RWPE1 (cell line): ENCODE measurements around the gene MMP14.
"Not testable (repeated sequence)": the region's sequence is repeated elsewhere in the genome, so short reads cannot be mapped to it uniquely, and the experiment has no call there.

Source experiments
- CTCF ChIA-PET: fragments of 350-600 bp; sonication (Branson Sonifier 250); formaldehyde crosslinking; extraction: SDS; loops from one replicate; lab custom pipeline; 2021; lab: Yijun Ruan, JAX
- POLR2A ChIA-PET: fragments of 400-600 bp; formaldehyde crosslinking; extraction: SDS; loops from one replicate; lab custom pipeline; 2020; ENCODE audit warnings: antibody characterized with exemption; ENCODE audit not compliant: low non-redundant PET; lab: Yijun Ruan, JAX
- DNase-seq: peaks from one replicate; pipeline ENCODE4 v3.0.0; 2012; ENCODE audit warnings: low spot score
- H3K27ac ChIP-seq: fragments of 450-650 bp; 2 replicates; pipeline ENCODE4 v1.5.1; 2017
- TF ChIP-seq, protein P1 (sequence below): fragments of 450-650 bp; conservative IDR thresholded peaks from 2 replicates; pipeline ENCODE4 v1.5.1; 2017; ENCODE audit warnings: low read depth, mild to moderate bottlenecking

MMP14 gene

GRCh38 chr14:22836301-22837113 is at the start of gene MMP14:
MMP14 (plus strand) TSS chr14:22836585; CDS start chr14:22836818, 233 bp downstream.
- TF ChIP-seq, protein P1, sequence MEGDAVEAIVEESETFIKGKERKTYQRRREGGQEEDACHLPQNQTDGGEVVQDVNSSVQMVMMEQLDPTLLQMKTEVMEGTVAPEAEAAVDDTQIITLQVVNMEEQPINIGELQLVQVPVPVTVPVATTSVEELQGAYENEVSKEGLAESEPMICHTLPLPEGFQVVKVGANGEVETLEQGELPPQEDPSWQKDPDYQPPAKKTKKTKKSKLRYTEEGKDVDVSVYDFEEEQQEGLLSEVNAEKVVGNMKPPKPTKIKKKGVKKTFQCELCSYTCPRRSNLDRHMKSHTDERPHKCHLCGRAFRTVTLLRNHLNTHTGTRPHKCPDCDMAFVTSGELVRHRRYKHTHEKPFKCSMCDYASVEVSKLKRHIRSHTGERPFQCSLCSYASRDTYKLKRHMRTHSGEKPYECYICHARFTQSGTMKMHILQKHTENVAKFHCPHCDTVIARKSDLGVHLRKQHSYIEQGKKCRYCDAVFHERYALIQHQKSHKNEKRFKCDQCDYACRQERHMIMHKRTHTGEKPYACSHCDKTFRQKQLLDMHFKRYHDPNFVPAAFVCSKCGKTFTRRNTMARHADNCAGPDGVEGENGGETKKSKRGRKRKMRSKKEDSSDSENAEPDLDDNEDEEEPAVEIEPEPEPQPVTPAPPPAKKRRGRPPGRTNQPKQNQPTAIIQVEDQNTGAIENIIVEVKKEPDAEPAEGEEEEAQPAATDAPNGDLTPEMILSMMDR, result no peak; the same call in 1 of the 2 replicates
- ChIA-PET CTCF (interaction anchor here (0.6 to 2.9 kb wide), 10 partner anchors 8 to 534 kb away, joined by 3 to 18 read pairs (median 4); no protein-coding TSS in a partner anchor), POLR2A (interaction anchor here (1.3 kb wide), 1 partner anchor 70 kb away, joined by 4 read pairs; the partner anchor contains the start of gene OXA1L)
- DNase-seq, result peak; percentile 59
- H3K27ac ChIP-seq, result peak within 1 kb of the TSS; percentile 99

- POLR2A ChIA-PET, result no interaction called here
- CTCF ChIA-PET, result interaction anchor here (0.6 to 0.7 kb wide), 2 partner anchors 37 to 328 kb away, joined by 3 to 4 read pairs; no protein-coding TSS in a partner anchor
Observed at GRCh38 chr14:22786685-22787084, 49.7 kb upstream of the MMP14 start.

GRCh38 chr14:22791301-22791700 is 45.1 kb upstream of the MMP14 start:
- DNase-seq, result peak; percentile 43
- CTCF ChIA-PET, result interaction anchor here (0.7 to 0.9 kb wide), 2 partner anchors 196 to 221 kb away, joined by 3 to 4 read pairs; no protein-coding TSS in a partner anchor
- TF ChIP-seq, protein P1, result no peak
- no peak overlapping the region for H3K27ac ChIP-seq
- POLR2A ChIA-PET, result no interaction called here

More at GRCh38 chr14:22786685-22787084, 49.7 kb upstream of the MMP14 start:
- DNase-seq, result no peak
- TF ChIP-seq, protein P1, result no peak
- H3K27ac ChIP-seq, result no peak overlapping the region

DNA sequence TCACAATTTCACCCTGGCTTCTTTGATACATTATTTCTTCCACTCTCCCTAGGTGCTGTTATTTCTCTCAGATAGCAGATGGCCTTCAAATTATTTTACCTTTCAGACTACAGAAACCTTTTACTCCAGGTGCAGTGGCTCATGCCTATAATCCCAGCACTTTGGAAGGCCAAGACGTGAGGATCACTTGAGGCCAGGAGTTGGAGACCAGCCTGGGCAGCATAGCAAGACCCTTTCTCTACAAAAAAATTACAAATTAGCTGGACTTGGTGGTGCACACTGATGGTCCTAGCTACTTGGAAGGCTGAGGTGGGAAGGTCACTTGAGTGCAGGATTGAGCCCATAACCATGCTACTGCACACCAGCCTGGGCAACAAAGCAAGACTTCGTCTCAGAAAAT is 44.2 kb upstream of the MMP14 start:
- no peak overlapping the region for H3K27ac ChIP-seq
- TF ChIP-seq, protein P1, result no peak
- ChIA-PET POLR2A (no interaction called here), CTCF (no interaction called here)
- no peak for DNase-seq

DNA sequence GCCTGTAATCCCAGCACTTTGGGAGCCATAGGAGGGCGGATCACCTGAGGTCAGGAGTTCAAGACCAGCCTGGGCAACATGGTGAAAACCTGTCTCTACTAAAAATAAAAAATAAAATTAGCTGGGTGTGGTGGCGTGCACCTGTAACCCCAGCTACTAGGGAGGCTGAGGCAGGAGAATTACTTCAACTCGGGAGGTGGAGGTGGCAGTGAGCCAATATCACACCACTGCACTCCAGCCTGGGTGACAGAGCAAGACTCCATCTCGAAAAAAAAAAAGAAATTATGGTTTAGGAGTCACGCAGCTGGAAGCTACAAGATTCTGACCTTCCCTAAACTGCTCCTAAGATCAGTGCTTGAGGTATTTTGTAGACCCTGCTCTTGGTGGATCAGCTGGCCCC is 42.8 kb upstream of the MMP14 start:
- POLR2A ChIA-PET, result interaction anchor here (0.7 kb wide), 1 partner anchor 1505 kb away, joined by 5 read pairs; no protein-coding TSS in a partner anchor

DNA sequence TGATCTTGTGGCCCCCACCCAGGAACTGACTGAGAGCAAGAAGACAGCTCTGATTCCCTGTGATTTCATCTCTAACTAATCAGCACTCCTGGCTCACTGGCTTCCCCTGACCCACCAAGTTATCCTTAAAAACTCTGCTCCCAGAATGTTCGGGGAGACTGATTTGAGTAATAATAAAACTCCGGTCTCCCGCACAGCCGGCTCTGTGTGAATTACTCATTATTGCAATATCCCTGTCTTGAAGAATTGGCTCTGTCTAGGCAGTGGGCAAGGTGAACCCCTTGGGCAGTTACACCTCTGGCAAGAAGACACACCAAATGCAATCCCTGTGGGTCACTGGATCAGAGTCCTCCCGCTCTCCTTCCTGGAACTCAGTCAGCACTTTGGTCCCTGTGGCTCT is 42.4 kb upstream of the MMP14 start:
- no peak for DNase-seq
- TF ChIP-seq, protein P1, result no peak
- POLR2A ChIA-PET, result no interaction called here
- H3K27ac ChIP-seq, result no peak overlapping the region
- CTCF ChIA-PET, result interaction anchor here (0.7 kb wide), 1 partner anchor 190 kb away, joined by 3 read pairs; no protein-coding TSS in a partner anchor

More for the DNA sequence above, 42.8 kb upstream of the MMP14 start:
- DNase-seq, H3K27ac ChIP-seq: not testable (repeated sequence)
- CTCF ChIA-PET, result interaction anchor here (0.7 kb wide), 1 partner anchor 190 kb away, joined by 3 read pairs; no protein-coding TSS in a partner anchor
